Erythroblast (primary cell): ENCODE results near the gene RAB17.

Experiments used
- GATA1 ChIP-seq: IDR thresholded peaks from 2 replicates; pipeline ENCODE4 v1.6.1; 2011; ENCODE audit warnings: low read depth, mild to moderate bottlenecking, control low read depth, low read length, moderate library complexity
- POLR2A ChIP-seq: IDR thresholded peaks from 2 replicates; pipeline ENCODE4 v1.6.1; 2011; ENCODE audit warnings: mild to moderate bottlenecking, low read length

- TF ChIP-seq POLR2A (no peak), GATA1 (no peak)
These were observed 29.3 kb downstream of the RAB17 start for GRCh38 chr2:237561221-237561620.
